D721Med (cell line): ENCODE data around the gene PRICKLE3.
"Not testable (repeated sequence)": the region's sequence is repeated elsewhere in the genome, so short reads cannot be mapped to it uniquely, and the experiment has no call there.

Experiments
- DNase-seq: peaks from one replicate; pipeline ENCODE4 v3.0.0; 2011; ENCODE audit warnings: low spot score; ENCODE audit not compliant: insufficient read length
- FAIRE-seq: peaks from 2 replicates; lab custom pipeline; 2011; peaks lifted over from hg19 to GRCh38; lab: Jason Lieb, UNC
- CTCF ChIP-seq: IDR thresholded peaks from 2 replicates; pipeline ENCODE4 v1.5.1; 2012; ENCODE audit warnings: mild to moderate bottlenecking, control low read depth; ENCODE audit not compliant: insufficient read depth; ENCODE audit errors: missing control alignments

Gene PRICKLE3

GRCh38 chrX:49175435-49176274, 10.5 kb downstream of the PRICKLE3 start:
- no peak for FAIRE-seq
- TF ChIP-seq CTCF: no peak
- no peak for DNase-seq

- no peak for FAIRE-seq
- no peak for TF ChIP-seq CTCF
- DNase-seq: no peak
Observed at GRCh38 chrX:49174723-49175122, 11.4 kb downstream of the PRICKLE3 start.

GRCh38 chrX:49173544-49173943, 12.6 kb downstream of the PRICKLE3 start:
- not testable (repeated sequence) for DNase-seq, FAIRE-seq

- FAIRE-seq (no peak), DNase-seq (no peak)
- no peak for TF ChIP-seq CTCF
Observed at GRCh38 chrX:49172280-49172780, 13.8 kb downstream of the PRICKLE3 start.

- FAIRE-seq (no peak), DNase-seq (no peak)
- TF ChIP-seq CTCF: no peak
Observed at GRCh38 chrX:49171752-49172279, 14.4 kb downstream of the PRICKLE3 start, which contains the start of gene PLP2. Gene PLP2 (plus strand): TSS chrX:49171898. CDS start chrX:49172001, 103 bp downstream.

- DNase-seq: no peak
- TF ChIP-seq CTCF: no peak
- FAIRE-seq: no peak
Observed at GRCh38 chrX:49167740-49168108, 18.4 kb downstream of the PRICKLE3 start.

- no peak for TF ChIP-seq CTCF
- DNase-seq (no peak), FAIRE-seq (no peak)
Observed at GRCh38 chrX:49166914-49167739, 19.0 kb downstream of the PRICKLE3 start.
